ENCODE results near the gene UGT1A10.

Gene UGT1A10

DNA sequence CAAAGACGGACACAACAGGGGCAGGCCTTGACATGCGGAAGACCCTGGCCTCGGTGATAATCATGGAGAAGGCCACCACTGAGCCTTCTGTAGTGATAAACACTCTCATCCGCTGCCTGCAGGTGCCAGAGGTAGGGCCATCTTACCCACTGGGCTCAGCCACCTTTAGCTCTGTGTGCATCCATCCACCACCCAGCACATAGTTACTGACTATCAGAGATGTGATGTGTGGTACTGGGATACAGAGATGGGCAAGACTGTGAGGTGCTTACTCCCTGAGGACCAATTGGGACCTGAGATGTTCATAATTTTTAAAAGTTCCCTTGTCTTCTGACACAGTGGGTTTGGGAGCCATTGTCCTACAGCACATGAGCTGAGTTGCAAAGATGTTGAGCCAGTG lies 143.5 kb downstream of the UGT1A10 start:
- no peak for TF ChIP-seq NFIC (IDR thresholded peaks at IDR 0.05)
- no peak for TF ChIP-seq TAF1 (IDR thresholded peaks at IDR 0.05; ENCODE audit: low read depth)
- no peak for TF ChIP-seq FOXM1 (IDR thresholded peaks at IDR 0.05; ENCODE audit: borderline replicate concordance, low read depth)
- TF ChIP-seq, protein P1, sequence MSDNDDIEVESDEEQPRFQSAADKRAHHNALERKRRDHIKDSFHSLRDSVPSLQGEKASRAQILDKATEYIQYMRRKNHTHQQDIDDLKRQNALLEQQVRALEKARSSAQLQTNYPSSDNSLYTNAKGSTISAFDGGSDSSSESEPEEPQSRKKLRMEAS (IDR thresholded peaks at IDR 0.05): no peak
- TF ChIP-seq TCF12 (IDR thresholded peaks at IDR 0.05; ENCODE audit: low read depth): no peak
- TF ChIP-seq EP300 (IDR thresholded peaks at IDR 0.05; ENCODE audit: borderline replicate concordance): no peak
- TF ChIP-seq, protein P2, sequence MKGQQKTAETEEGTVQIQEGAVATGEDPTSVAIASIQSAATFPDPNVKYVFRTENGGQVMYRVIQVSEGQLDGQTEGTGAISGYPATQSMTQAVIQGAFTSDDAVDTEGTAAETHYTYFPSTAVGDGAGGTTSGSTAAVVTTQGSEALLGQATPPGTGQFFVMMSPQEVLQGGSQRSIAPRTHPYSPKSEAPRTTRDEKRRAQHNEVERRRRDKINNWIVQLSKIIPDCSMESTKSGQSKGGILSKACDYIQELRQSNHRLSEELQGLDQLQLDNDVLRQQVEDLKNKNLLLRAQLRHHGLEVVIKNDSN (IDR thresholded peaks at IDR 0.05): no peak
- no peak for TF ChIP-seq RAD21 (IDR thresholded peaks at IDR 0.05; ENCODE audit: low read depth)
- TF ChIP-seq, protein P3, sequence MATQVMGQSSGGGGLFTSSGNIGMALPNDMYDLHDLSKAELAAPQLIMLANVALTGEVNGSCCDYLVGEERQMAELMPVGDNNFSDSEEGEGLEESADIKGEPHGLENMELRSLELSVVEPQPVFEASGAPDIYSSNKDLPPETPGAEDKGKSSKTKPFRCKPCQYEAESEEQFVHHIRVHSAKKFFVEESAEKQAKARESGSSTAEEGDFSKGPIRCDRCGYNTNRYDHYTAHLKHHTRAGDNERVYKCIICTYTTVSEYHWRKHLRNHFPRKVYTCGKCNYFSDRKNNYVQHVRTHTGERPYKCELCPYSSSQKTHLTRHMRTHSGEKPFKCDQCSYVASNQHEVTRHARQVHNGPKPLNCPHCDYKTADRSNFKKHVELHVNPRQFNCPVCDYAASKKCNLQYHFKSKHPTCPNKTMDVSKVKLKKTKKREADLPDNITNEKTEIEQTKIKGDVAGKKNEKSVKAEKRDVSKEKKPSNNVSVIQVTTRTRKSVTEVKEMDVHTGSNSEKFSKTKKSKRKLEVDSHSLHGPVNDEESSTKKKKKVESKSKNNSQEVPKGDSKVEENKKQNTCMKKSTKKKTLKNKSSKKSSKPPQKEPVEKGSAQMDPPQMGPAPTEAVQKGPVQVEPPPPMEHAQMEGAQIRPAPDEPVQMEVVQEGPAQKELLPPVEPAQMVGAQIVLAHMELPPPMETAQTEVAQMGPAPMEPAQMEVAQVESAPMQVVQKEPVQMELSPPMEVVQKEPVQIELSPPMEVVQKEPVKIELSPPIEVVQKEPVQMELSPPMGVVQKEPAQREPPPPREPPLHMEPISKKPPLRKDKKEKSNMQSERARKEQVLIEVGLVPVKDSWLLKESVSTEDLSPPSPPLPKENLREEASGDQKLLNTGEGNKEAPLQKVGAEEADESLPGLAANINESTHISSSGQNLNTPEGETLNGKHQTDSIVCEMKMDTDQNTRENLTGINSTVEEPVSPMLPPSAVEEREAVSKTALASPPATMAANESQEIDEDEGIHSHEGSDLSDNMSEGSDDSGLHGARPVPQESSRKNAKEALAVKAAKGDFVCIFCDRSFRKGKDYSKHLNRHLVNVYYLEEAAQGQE (IDR thresholded peaks at IDR 0.05; ENCODE audit: low read depth): no peak
- no peak for TF ChIP-seq CREB1 (IDR thresholded peaks at IDR 0.05; ENCODE audit: low read depth)
- TF ChIP-seq EGR1 (IDR thresholded peaks at IDR 0.05): no peak
- TF ChIP-seq TEAD4 (IDR thresholded peaks at IDR 0.05): no peak
- TF ChIP-seq YY1 (IDR thresholded peaks at IDR 0.05; ENCODE audit: low read depth): no peak
- no peak for TF ChIP-seq CEBPB (IDR thresholded peaks at IDR 0.05)

- TF ChIP-seq TEAD4 (IDR thresholded peaks at IDR 0.05): no peak
- TF ChIP-seq, protein P1 (IDR thresholded peaks at IDR 0.05): no peak
- TF ChIP-seq CEBPB (IDR thresholded peaks at IDR 0.05): no peak
Measured at GRCh38 chr2:233780771-233781170, 144.5 kb downstream of the UGT1A10 start.

- no peak for TF ChIP-seq ZBTB7A (IDR thresholded peaks at IDR 0.05; ENCODE audit: low read depth)
- TF ChIP-seq, protein P1 (IDR thresholded peaks at IDR 0.05): no peak
- no peak for TF ChIP-seq FOXM1 (IDR thresholded peaks at IDR 0.05; ENCODE audit: borderline replicate concordance, low read depth)
- no peak for TF ChIP-seq EP300 (IDR thresholded peaks at IDR 0.05; ENCODE audit: borderline replicate concordance)
- TF ChIP-seq NFIC (IDR thresholded peaks at IDR 0.05): no peak
- no peak for TF ChIP-seq YY1 (IDR thresholded peaks at IDR 0.05; ENCODE audit: low read depth)
- TF ChIP-seq, protein P3 (IDR thresholded peaks at IDR 0.05; ENCODE audit: low read depth): no peak
- TF ChIP-seq TAF1 (IDR thresholded peaks at IDR 0.05; ENCODE audit: low read depth): no peak
- TF ChIP-seq CREB1 (IDR thresholded peaks at IDR 0.05; ENCODE audit: low read depth): no peak
- no peak for TF ChIP-seq TEAD4 (IDR thresholded peaks at IDR 0.05)
- TF ChIP-seq RAD21 (IDR thresholded peaks at IDR 0.05; ENCODE audit: low read depth): no peak
- TF ChIP-seq EGR1 (IDR thresholded peaks at IDR 0.05): no peak
- no peak for TF ChIP-seq TCF12 (IDR thresholded peaks at IDR 0.05; ENCODE audit: low read depth)
- TF ChIP-seq, protein P2 (IDR thresholded peaks at IDR 0.05): no peak
- no peak for TF ChIP-seq CEBPB (IDR thresholded peaks at IDR 0.05)
Measured at GRCh38 chr2:233789554-233789953, 153.3 kb downstream of the UGT1A10 start.

- TF ChIP-seq, protein P3 (IDR thresholded peaks at IDR 0.05; ENCODE audit: low read depth): no peak
- TF ChIP-seq FOXM1 (IDR thresholded peaks at IDR 0.05; ENCODE audit: borderline replicate concordance, low read depth) (no peak), ZBTB7A (IDR thresholded peaks at IDR 0.05; ENCODE audit: low read depth) (no peak), CREB1 (IDR thresholded peaks at IDR 0.05; ENCODE audit: low read depth) (no peak), CEBPB (IDR thresholded peaks at IDR 0.05) (no peak), EGR1 (IDR thresholded peaks at IDR 0.05) (no peak), TEAD4 (IDR thresholded peaks at IDR 0.05) (no peak), RAD21 (IDR thresholded peaks at IDR 0.05; ENCODE audit: low read depth) (no peak), NFIC (IDR thresholded peaks at IDR 0.05) (no peak), TCF12 (IDR thresholded peaks at IDR 0.05; ENCODE audit: low read depth) (no peak), YY1 (IDR thresholded peaks at IDR 0.05; ENCODE audit: low read depth) (no peak), EP300 (IDR thresholded peaks at IDR 0.05; ENCODE audit: borderline replicate concordance) (no peak), TAF1 (IDR thresholded peaks at IDR 0.05; ENCODE audit: low read depth) (no peak)
- TF ChIP-seq, protein P2 (IDR thresholded peaks at IDR 0.05): no peak
- TF ChIP-seq, protein P1 (IDR thresholded peaks at IDR 0.05): no peak
Measured at GRCh38 chr2:233791151-233791882, 155.1 kb downstream of the UGT1A10 start.

Data from Ishikawa (cell line).